CD14-positive monocyte (primary cell): ENCODE results near the gene KIF16B. TPM values are rescaled to one million over a fixed set of nuclear protein-coding genes. Genes with fewer than 3 reads are reported as not detected.

Source experiments
- DNase-seq, 3 donors: peaks; one replicate each; pipeline ENCODE4 v3.0.0-alpha.2; 2011 to 2022
- H2AFZ ChIP-seq: 2 replicates; pipeline ENCODE4 v1.6.0; 2012; ENCODE audit warnings: mild to moderate bottlenecking, low read depth, low read length, inconsistent platforms; ENCODE audit not compliant: insufficient read depth, poor library complexity, severe bottlenecking
- H3K27ac ChIP-seq, 2 donors: 1 replicate in 1 of 2; 2 replicates in 1 of 2; pipeline ENCODE4 v1.5.1; 2012 to 2013; ENCODE audit warnings: low read length in 2 of 2, control low read depth in 1 of 2, inconsistent platforms in 1 of 2, low read depth in 1 of 2, mild to moderate bottlenecking in 1 of 2
- H3K27me3 ChIP-seq, 2 donors: one replicate each; pipeline versions ENCODE4 v1.6.0 to v1.6.1; 2011 to 2013; ENCODE audit warnings: low read length in 2 of 2; ENCODE audit not compliant: control insufficient read depth in 2 of 2, insufficient read depth in 2 of 2
- H3K36me3 ChIP-seq, 2 donors: replicated peaks in 1 of 2; 1 replicate in 1 of 2; 2 replicates in 1 of 2; pipeline versions ENCODE4 v1.5.1 to v1.6.1; 2012 to 2013; ENCODE audit warnings: low read length in 2 of 2, control low read depth in 1 of 2, inconsistent platforms in 1 of 2, mild to moderate bottlenecking in 1 of 2; ENCODE audit not compliant: insufficient read depth in 2 of 2, control insufficient read depth in 1 of 2
- H3K4me1 ChIP-seq, 2 donors: 1 replicate in 1 of 2; 2 replicates in 1 of 2; pipeline versions ENCODE4 v1.5.1 to v1.6.1; 2012 to 2013; ENCODE audit warnings: low read length in 2 of 2, control low read depth in 1 of 2, inconsistent platforms in 1 of 2, mild to moderate bottlenecking in 1 of 2, moderate library complexity in 1 of 2; ENCODE audit not compliant: insufficient read depth in 2 of 2, control insufficient read depth in 1 of 2
- H3K4me2 ChIP-seq: replicated peaks from 2 replicates; pipeline ENCODE3; 2012; ENCODE audit warnings: low read length, moderate library complexity, mild to moderate bottlenecking; ENCODE audit not compliant: poor library complexity, severe bottlenecking; ENCODE audit errors: extremely low read depth
- H3K4me3 ChIP-seq, 3 experiments: fragments of 200-600 bp in 1 of 3; sonication (generic) in 1 of 3; replicated peaks in 1 of 3; 1 replicate in 2 of 3; 2 replicates in 1 of 3; pipeline ENCODE4 v1.5.1; 2011 to 2013; ENCODE audit warnings: low read length in 3 of 3, mild to moderate bottlenecking in 3 of 3, control low read depth in 2 of 3, low read depth in 2 of 3, inconsistent platforms in 1 of 3, moderate library complexity in 1 of 3
- H3K79me2 ChIP-seq: 2 replicates; pipeline ENCODE4 v1.6.0; 2012; ENCODE audit warnings: mild to moderate bottlenecking, control low read depth, inconsistent platforms, low read length, moderate library complexity; ENCODE audit not compliant: insufficient read depth
- H3K9ac ChIP-seq: 2 replicates; pipeline ENCODE4 v1.6.0; 2017; ENCODE audit warnings: low read length, mild to moderate bottlenecking; ENCODE audit not compliant: insufficient read depth, poor library complexity, severe bottlenecking
- H3K9me3 ChIP-seq, 2 donors: replicated peaks in 1 of 2; 1 replicate in 1 of 2; 2 replicates in 1 of 2; pipeline versions ENCODE4 v1.5.1 to v1.6.1; 2012 to 2013; ENCODE audit warnings: low read length in 2 of 2, control low read depth in 1 of 2; ENCODE audit not compliant: control insufficient read depth in 1 of 2, insufficient read depth in 1 of 2
- H4K20me1 ChIP-seq: 2 replicates; pipeline ENCODE4 v1.6.0; 2012; ENCODE audit warnings: mild to moderate bottlenecking, low read length, control low read depth, moderate library complexity; ENCODE audit not compliant: insufficient read depth
- H3K27ac Mint-ChIP-seq, 7 donors: one replicate each; pipeline ENCODE4 v1.8.0; 2020; ENCODE audit warnings: mild to moderate bottlenecking in 7 of 7, mixed read lengths in 7 of 7, moderate library complexity in 6 of 7, inconsistent platforms in 2 of 7
- H3K27me3 Mint-ChIP-seq, 3 donors: one replicate each; pipeline ENCODE4 v1.8.0; 2021 to 2022; ENCODE audit warnings: low read depth in 3 of 3, mild to moderate bottlenecking in 3 of 3, mixed read lengths in 3 of 3, moderate library complexity in 3 of 3, inconsistent platforms in 1 of 3
- H3K36me3 Mint-ChIP-seq, 2 donors: one replicate each; pipeline ENCODE4 v1.8.0; 2020; ENCODE audit warnings: mixed read lengths in 2 of 2, inconsistent platforms in 1 of 2, mild to moderate bottlenecking in 1 of 2
- H3K4me1 Mint-ChIP-seq: one replicate; pipeline ENCODE4 v1.8.0; 2020; ENCODE audit warnings: mild to moderate bottlenecking, mixed read lengths
- H3K4me3 Mint-ChIP-seq, 2 donors: one replicate each; pipeline ENCODE4 v1.8.0; 2020; ENCODE audit warnings: mild to moderate bottlenecking in 2 of 2, mixed read lengths in 2 of 2, moderate library complexity in 1 of 2
- H3K9me3 Mint-ChIP-seq, 7 donors: one replicate each; pipeline ENCODE4 v1.8.0; 2020 to 2022; ENCODE audit warnings: mixed read lengths in 7 of 7, mild to moderate bottlenecking in 6 of 7, moderate library complexity in 6 of 7, inconsistent platforms in 2 of 7
- WGBS: methylation state at CpG from one replicate; pipeline ENCODE4 v1.1.5; 2013; ENCODE audit warnings: missing lambda C conversion rate; ENCODE audit not compliant: insufficient coverage; 5-methylcytosine and 5-hydroxymethylcytosine counted together
- intact Hi-C, 2 donors: fragments of 100-400 bp; cut with micrococcal nuclease; formaldehyde crosslinking; loops; one replicate each; pipeline versions ENCODE4 v1.15.0 to v1.15.1; 2023
- polyA plus RNA-seq, 3 donors: library from polyadenylated mRNA; depleted of rRNA in 1 of 3; unstranded in 2 of 3; stranded (reverse) in 1 of 3; fragments of 300-500 nt in 2 of 3; fragments of >200 nt in 1 of 3; fragmentation: Illumina TruSeq in 2 of 3; gene quantifications; 1 replicate in 2 of 3; 2 replicates in 1 of 3; pipeline ENCODE4 v1.2.3, GENCODE V29; 2012 to 2021
- TF ChIP-seq, protein P1 (sequence below): fragments of 200-600 bp; IDR thresholded peaks from one replicate; pipeline ENCODE4 v1.8.0; 2022; ENCODE audit warnings: antibody characterized with exemption, mild to moderate bottlenecking

The KIF16B gene
- polyA plus RNA-seq, 3 donors = 0.89 to 2.9 (median 2.8) TPM

DNA sequence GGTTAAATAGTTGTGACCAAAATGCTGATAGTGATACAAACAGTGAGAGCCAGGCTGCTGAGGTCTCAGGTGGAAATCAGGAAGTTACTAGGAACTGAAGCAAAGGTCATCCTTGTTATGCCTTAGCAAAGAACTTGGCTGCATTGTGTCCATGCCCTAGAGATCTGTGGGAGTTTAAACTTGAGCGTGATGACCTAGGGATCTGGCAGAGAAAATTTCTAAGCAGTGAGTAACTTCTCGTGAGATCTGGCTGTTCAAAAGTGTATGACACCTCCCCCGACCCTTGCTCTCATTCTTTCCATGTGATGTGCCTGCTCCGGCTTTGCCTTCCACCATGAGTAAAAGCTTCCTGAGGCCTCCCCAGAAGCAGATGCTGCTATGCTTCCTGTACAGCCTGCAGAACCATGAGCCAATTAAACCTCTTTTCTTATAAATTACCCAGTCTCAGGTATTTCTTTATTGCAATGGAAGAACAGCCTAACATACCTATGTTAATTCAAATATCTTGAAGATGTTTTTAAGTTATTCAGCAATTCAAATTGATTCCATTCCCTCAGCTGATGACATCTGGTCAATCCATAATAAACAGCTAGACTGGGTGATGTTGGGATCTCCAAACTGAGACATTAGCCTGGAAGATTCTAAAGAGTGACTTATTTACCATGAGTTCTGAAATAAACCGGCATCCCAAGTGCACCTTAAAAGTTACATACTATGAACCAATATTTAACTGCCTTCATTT lies 33.8 kb downstream of the KIF16B start:
- Histone ChIP-seq H3K36me3 (no peaks in the 10 kb centered on the region), H4K20me1 (no peaks in the 10 kb centered on the region), H3K79me2 (no peaks in the 10 kb centered on the region), H3K4me2 (no peak overlapping the region), H3K27me3 (no peaks in the 10 kb centered on the region), H3K9me3 (no peaks in the 10 kb centered on the region), H3K4me1 (no peaks in the 10 kb centered on the region), H2AFZ (no peak overlapping the region), H3K4me3 (no peak overlapping the region), H3K27ac (no peak overlapping the region), H3K9ac (no peak overlapping the region)
- Mint-ChIP-seq H3K36me3 (peaks cover 2 to 3% of the 10 kb centered on the region in 2 donors), H3K4me1 (peaks cover 13% of the 10 kb centered on the region), H3K4me3 (no peak overlapping the region), H3K27me3 (no peaks in the 10 kb centered on the region), H3K9me3 (peaks cover 0 to 3% (median 0%) of the 10 kb centered on the region in 7 donors), H3K27ac (no peak overlapping the region)
- intact Hi-C loops = no loop called here
- DNase-seq = no peak
- WGBS = 100% methylated on average over 4 of the region's 5 CpGs
- TF ChIP-seq, protein P1, sequence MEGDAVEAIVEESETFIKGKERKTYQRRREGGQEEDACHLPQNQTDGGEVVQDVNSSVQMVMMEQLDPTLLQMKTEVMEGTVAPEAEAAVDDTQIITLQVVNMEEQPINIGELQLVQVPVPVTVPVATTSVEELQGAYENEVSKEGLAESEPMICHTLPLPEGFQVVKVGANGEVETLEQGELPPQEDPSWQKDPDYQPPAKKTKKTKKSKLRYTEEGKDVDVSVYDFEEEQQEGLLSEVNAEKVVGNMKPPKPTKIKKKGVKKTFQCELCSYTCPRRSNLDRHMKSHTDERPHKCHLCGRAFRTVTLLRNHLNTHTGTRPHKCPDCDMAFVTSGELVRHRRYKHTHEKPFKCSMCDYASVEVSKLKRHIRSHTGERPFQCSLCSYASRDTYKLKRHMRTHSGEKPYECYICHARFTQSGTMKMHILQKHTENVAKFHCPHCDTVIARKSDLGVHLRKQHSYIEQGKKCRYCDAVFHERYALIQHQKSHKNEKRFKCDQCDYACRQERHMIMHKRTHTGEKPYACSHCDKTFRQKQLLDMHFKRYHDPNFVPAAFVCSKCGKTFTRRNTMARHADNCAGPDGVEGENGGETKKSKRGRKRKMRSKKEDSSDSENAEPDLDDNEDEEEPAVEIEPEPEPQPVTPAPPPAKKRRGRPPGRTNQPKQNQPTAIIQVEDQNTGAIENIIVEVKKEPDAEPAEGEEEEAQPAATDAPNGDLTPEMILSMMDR = no peak

- Mint-ChIP-seq H3K27ac (no peak overlapping the region), H3K4me1 (peaks cover 13% of the 10 kb centered on the region), H3K27me3 (peaks cover 0 to 2% (median 0%) of the 10 kb centered on the region in 3 donors), H3K9me3 (peaks cover 0 to 3% (median 0%) of the 10 kb centered on the region in 7 donors), H3K36me3 (peaks cover 0 to 2% of the 10 kb centered on the region in 2 donors), H3K4me3 (no peak overlapping the region)
- Histone ChIP-seq H3K9me3 (no peaks in the 10 kb centered on the region), H3K27ac (no peak overlapping the region), H2AFZ (no peak overlapping the region), H3K4me2 (no peak overlapping the region), H3K9ac (no peak overlapping the region), H3K27me3 (no peaks in the 10 kb centered on the region), H3K4me1 (no peaks in the 10 kb centered on the region), H3K36me3 (no peaks in the 10 kb centered on the region), H3K79me2 (no peaks in the 10 kb centered on the region), H4K20me1 (no peaks in the 10 kb centered on the region), H3K4me3 (no peak overlapping the region)
- intact Hi-C loops = no loop called here
- WGBS = 100% methylated on average over 4 of the region's 4 CpGs
- TF ChIP-seq, protein P1 = no peak
- DNase-seq = no peak
Observed at GRCh38 chr20:16538779-16539178, 34.5 kb downstream of the KIF16B start.
